ENCODE measurements around the gene MAB21L4. TPM values are rescaled to one million over a fixed set of nuclear protein-coding genes. Genes with fewer than 3 reads are reported as not detected.

Gene MAB21L4
- total RNA-seq, 4 donors from 2014 or later = not detected

GRCh38 chr2:240925191-240925567 lies 29.2 kb upstream of the MAB21L4 start:
- H3K4me1 ChIP-seq = no peaks in the 10 kb centered on the region
- in situ Hi-C loops (cut with MboI; ENCODE audit: low sequenced_read_pairs in 4 of 4) = no loop called here
- H3K27me3 ChIP-seq = no peaks in the 10 kb centered on the region
- H3K9me3 ChIP-seq = no peaks in the 10 kb centered on the region
- H3K4me3 ChIP-seq = no peak overlapping the region
- no peak for ATAC-seq
- DNase-seq = peak; percentile 1 to 4
- no peaks in the 10 kb centered on the region for H3K36me3 ChIP-seq
- intact Hi-C loops (cut with DNase I; ENCODE audit: low total_unique reads) = no loop called here
- TF ChIP-seq POLR2A (IDR thresholded peaks at IDR 0.05) (no peak), CTCF (IDR thresholded peaks at IDR 0.05 in 4 of 5, conservative IDR thresholded peaks at IDR 0.05 in 1 of 5) (no peak)
- no peak overlapping the region for H3K27ac ChIP-seq

- peak in 1 of 2 donors; percentile 5 for DNase-seq
- no peak overlapping the region for H3K4me3 ChIP-seq
- in situ Hi-C loops (cut with MboI; ENCODE audit: low sequenced_read_pairs in 4 of 4) = no loop called here
- no peaks in the 10 kb centered on the region for H3K9me3 ChIP-seq
- intact Hi-C loops (cut with DNase I; ENCODE audit: low total_unique reads) = no loop called here
- no peak for TF ChIP-seq POLR2A (IDR thresholded peaks at IDR 0.05)
- no peak for TF ChIP-seq CTCF (IDR thresholded peaks at IDR 0.05 in 4 of 5, conservative IDR thresholded peaks at IDR 0.05 in 1 of 5)
- no peaks in the 10 kb centered on the region for H3K27me3 ChIP-seq
- H3K27ac ChIP-seq = no peak overlapping the region
- no peaks in the 10 kb centered on the region for H3K4me1 ChIP-seq
- no peak for ATAC-seq
- H3K36me3 ChIP-seq = no peaks in the 10 kb centered on the region
Observed at GRCh38 chr2:240922982-240923537, 27.1 kb upstream of the MAB21L4 start.

GRCh38 chr2:240922245-240922981 lies 26.5 kb upstream of the MAB21L4 start:
- peak; percentile 1 to 10 for DNase-seq

GRCh38 chr2:240921995-240922244 lies 26.0 kb upstream of the MAB21L4 start:
- no peak overlapping the region for H3K4me3 ChIP-seq
- H3K36me3 ChIP-seq = no peaks in the 10 kb centered on the region
- no peak for TF ChIP-seq CTCF (IDR thresholded peaks at IDR 0.05 in 4 of 5, conservative IDR thresholded peaks at IDR 0.05 in 1 of 5)
- TF ChIP-seq POLR2A (IDR thresholded peaks at IDR 0.05) = no peak
- ATAC-seq (no peak), DNase-seq (no peak)
- H3K27ac ChIP-seq = no peak overlapping the region
- intact Hi-C loops (cut with DNase I; ENCODE audit: low total_unique reads) (no loop called here), in situ Hi-C loops (cut with MboI; ENCODE audit: low sequenced_read_pairs in 4 of 4) (no loop called here)
- no peaks in the 10 kb centered on the region for H3K9me3 ChIP-seq
- no peaks in the 10 kb centered on the region for H3K4me1 ChIP-seq
- H3K27me3 ChIP-seq = no peaks in the 10 kb centered on the region

More at GRCh38 chr2:240922245-240922981, 26.5 kb upstream of the MAB21L4 start:
- H3K4me1 ChIP-seq = no peaks in the 10 kb centered on the region
- no peaks in the 10 kb centered on the region for H3K27me3 ChIP-seq
- no peak for ATAC-seq
- in situ Hi-C loops (cut with MboI; ENCODE audit: low sequenced_read_pairs in 4 of 4) = no loop called here
- no peak overlapping the region for H3K4me3 ChIP-seq
- H3K36me3 ChIP-seq = no peaks in the 10 kb centered on the region
- TF ChIP-seq CTCF (IDR thresholded peaks at IDR 0.05 in 4 of 5, conservative IDR thresholded peaks at IDR 0.05 in 1 of 5) (no peak), POLR2A (IDR thresholded peaks at IDR 0.05) (no peak)
- no peak overlapping the region for H3K27ac ChIP-seq
- intact Hi-C loops (cut with DNase I; ENCODE audit: low total_unique reads) = no loop called here
- no peaks in the 10 kb centered on the region for H3K9me3 ChIP-seq

All from gastrocnemius medialis (tissue), 4 donors.